GM23338 (cell line): ENCODE results near the gene VPS37C.

Experiments
- CREB1 ChIP-seq: fragments of 250-450 bp; sonication (Bioruptor Pico); IDR thresholded peaks from 2 replicates; pipeline ENCODE4 v1.5.0; 2020; ENCODE audit warnings: low read depth, mild to moderate bottlenecking, moderate library complexity
- EZH2 ChIP-seq: fragments of 200-600 bp; sonication (generic); IDR thresholded peaks from one replicate; pipeline ENCODE4 v1.8.0; 2017; ENCODE audit warnings: antibody characterized with exemption, mild to moderate bottlenecking, low read depth; ENCODE audit not compliant: unreplicated experiment
- EZH2phosphoT487 ChIP-seq: fragments of 200-600 bp; sonication (generic); IDR thresholded peaks from one replicate; pipeline ENCODE4 v1.8.1; 2018; ENCODE audit warnings: antibody characterized with exemption; ENCODE audit not compliant: unreplicated experiment
- POLR2AphosphoS5 ChIP-seq: IDR thresholded peaks from 2 replicates; pipeline ENCODE4 v1.6.1; 2016; ENCODE audit warnings: antibody characterized with exemption, low read depth
- REST ChIP-seq: IDR thresholded peaks from one replicate; pipeline ENCODE4 v1.6.1; 2018; ENCODE audit warnings: antibody characterized with exemption; ENCODE audit not compliant: unreplicated experiment
- TF ChIP-seq, protein P1 (sequence below), 2 experiments: fragments of 200-600 bp in 1 of 2; sonication (generic) in 1 of 2; conservative IDR thresholded peaks; 2 replicates each; pipeline versions ENCODE4 v1.5.1 to v1.6.1; 2016 to 2017; ENCODE audit warnings: antibody characterized with exemption in 2 of 2, low read depth in 2 of 2, mild to moderate bottlenecking in 2 of 2, moderate library complexity in 1 of 2

DNA sequence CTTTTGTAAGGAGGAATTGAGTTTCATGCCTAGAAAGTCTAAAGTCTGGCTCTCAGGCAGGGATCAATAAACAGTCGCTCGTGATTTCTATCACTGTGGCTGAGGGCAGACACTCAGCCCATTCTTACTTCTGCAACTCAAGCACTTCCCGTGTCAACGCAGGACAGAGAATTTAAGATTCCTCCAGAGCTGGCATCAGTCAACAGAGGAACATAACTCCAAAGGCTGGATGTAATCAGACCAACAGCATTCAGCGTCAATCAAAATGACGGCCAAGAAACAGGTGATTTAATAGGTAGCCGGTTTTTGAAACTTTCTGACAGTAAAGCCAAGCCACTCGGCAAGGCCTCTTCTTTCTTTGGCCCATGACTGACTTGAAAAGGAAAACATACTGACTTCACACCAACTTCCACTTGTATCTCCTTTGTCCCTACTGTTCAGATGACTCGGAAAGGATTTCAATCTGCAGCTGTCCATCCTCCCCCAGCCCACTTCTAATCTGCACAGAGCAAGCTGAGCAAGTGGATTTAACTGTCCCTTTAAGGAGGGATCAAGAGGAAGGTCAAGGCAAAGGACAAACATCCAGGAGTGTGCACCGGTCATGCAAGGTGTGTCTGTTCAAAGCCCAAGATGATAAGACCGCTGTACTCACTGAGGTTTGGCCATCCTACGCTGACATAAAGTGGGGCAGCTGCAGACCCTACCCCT, 9.5 kb downstream of the VPS37C start:
- TF ChIP-seq, protein P1, sequence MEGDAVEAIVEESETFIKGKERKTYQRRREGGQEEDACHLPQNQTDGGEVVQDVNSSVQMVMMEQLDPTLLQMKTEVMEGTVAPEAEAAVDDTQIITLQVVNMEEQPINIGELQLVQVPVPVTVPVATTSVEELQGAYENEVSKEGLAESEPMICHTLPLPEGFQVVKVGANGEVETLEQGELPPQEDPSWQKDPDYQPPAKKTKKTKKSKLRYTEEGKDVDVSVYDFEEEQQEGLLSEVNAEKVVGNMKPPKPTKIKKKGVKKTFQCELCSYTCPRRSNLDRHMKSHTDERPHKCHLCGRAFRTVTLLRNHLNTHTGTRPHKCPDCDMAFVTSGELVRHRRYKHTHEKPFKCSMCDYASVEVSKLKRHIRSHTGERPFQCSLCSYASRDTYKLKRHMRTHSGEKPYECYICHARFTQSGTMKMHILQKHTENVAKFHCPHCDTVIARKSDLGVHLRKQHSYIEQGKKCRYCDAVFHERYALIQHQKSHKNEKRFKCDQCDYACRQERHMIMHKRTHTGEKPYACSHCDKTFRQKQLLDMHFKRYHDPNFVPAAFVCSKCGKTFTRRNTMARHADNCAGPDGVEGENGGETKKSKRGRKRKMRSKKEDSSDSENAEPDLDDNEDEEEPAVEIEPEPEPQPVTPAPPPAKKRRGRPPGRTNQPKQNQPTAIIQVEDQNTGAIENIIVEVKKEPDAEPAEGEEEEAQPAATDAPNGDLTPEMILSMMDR (conservative IDR thresholded peaks at IDR 0.05; ENCODE audit: low read depth in 2 of 2), result no peak
- no peak for TF ChIP-seq EZH2phosphoT487
- TF ChIP-seq CREB1 (CRISPR knock-in tag), result no peak
- TF ChIP-seq POLR2AphosphoS5, result no peak
- no peak for TF ChIP-seq EZH2
- TF ChIP-seq REST, result no peak
